Motor neuron (in vitro differentiated cells): ENCODE measurements around the gene PIK3R5. TPM values are rescaled to one million over a fixed set of nuclear protein-coding genes. Genes with fewer than 3 reads are reported as not detected.

Experiments used
- ATAC-seq, 8 experiments: fragments of 200-7000 bp; cut with Tn5 transposase; replicated peaks in 6 of 8; 2 replicates each; pipeline ENCODE4 v1.8.0; 2021; ENCODE audit warnings: mild to moderate bottlenecking in 8 of 8, moderate library complexity in 8 of 8
- H3K27ac ChIP-seq, 2 donors: fragments of 250-450 bp; sonication (Bioruptor Pico); 2 replicates each; pipeline ENCODE4 v1.9.0; 2021; ENCODE audit warnings: antibody characterized with exemption in 2 of 2, mild to moderate bottlenecking in 2 of 2, moderate library complexity in 1 of 2
- H3K4me1 ChIP-seq, 2 donors: fragments of 250-450 bp; sonication (Bioruptor Pico); replicated peaks in 1 of 2; 2 replicates each; pipeline ENCODE4 v1.6.1; 2021; ENCODE audit warnings: antibody characterized with exemption in 2 of 2, mild to moderate bottlenecking in 2 of 2, moderate library complexity in 1 of 2
- H3K4me3 ChIP-seq, 5 donors: fragments of 250-450 bp; sonication (Bioruptor Pico); 2 replicates each; pipeline ENCODE4 v1.9.0; 2021; ENCODE audit warnings: antibody characterized with exemption in 5 of 5, mild to moderate bottlenecking in 5 of 5, moderate library complexity in 4 of 5
- WGBS, 10 experiments: fragments of 450-650 bp; shearing (Covaris generic); methylation state at CpG; one replicate each; pipeline ENCODE4 v1.0.0; 2022; 5-methylcytosine and 5-hydroxymethylcytosine counted together
- in situ Hi-C, 9 experiments: fragments of 400-800 bp; cut with MboI; loops; one replicate each; pipeline ENCODE4 v1.15.0; 2021; ENCODE audit warnings: low sequenced_read_pairs in 9 of 9, low pct_unique_long_range_greater_than_20kb in 2 of 9; ENCODE audit not compliant: unreplicated experiment in 9 of 9
- total RNA-seq, 8 experiments: library from RNA; unstranded; fragments of 300-600 nt; gene quantifications; 2 replicates each; pipeline versions ENCODE4 v1.2.3 to v1.2.4, GENCODE V29; 2022

The PIK3R5 gene
- total RNA-seq, 8 experiments from 2014 or later: 0.27 to 1.7 (median 0.86) TPM

- WGBS, 10 experiments: 40 to 100% (median 78%) methylated on average over 1 to 8 of the region's 8 CpGs; no CpG with 5 or more reads in 2 of the 10 experiments
- ATAC-seq: no peak
- in situ Hi-C loops: no loop called here
These were observed 7.8 kb downstream of the PIK3R5 start for GRCh38 chr17:8957721-8958120.

GRCh38 chr17:8956465-8956902 lies 9.0 kb downstream of the PIK3R5 start:
- no peak overlapping the region for H3K27ac ChIP-seq
- in situ Hi-C loops: no loop called here
- ATAC-seq: no peak
- H3K4me3 ChIP-seq: no peak overlapping the region
- no peaks in the 10 kb centered on the region for H3K4me1 ChIP-seq
- WGBS, 10 experiments: 47 to 93% (median 84%) methylated on average over 2 to 3 of the region's 5 CpGs; no CpG with 5 or more reads in 6 of the 10 experiments

More at GRCh38 chr17:8957721-8958120, 7.8 kb downstream of the PIK3R5 start:
- Histone ChIP-seq H3K27ac (no peak overlapping the region), H3K4me1 (no peaks in the 10 kb centered on the region), H3K4me3 (no peak overlapping the region)

GRCh38 chr17:8955021-8955959 lies 10.2 kb downstream of the PIK3R5 start:
- H3K4me1 ChIP-seq: no peaks in the 10 kb centered on the region
- H3K4me3 ChIP-seq: no peak overlapping the region
- in situ Hi-C loops: no loop called here
- ATAC-seq: no peak
- no peak overlapping the region for H3K27ac ChIP-seq
- 56 to 96% (median 70%) methylated on average over 1 to 9 of the region's 12 CpGs; no CpG with 5 or more reads in 1 of the 10 experiments for WGBS, 10 experiments

GRCh38 chr17:8954339-8954738 lies 11.2 kb downstream of the PIK3R5 start:
- no peak overlapping the region for H3K27ac ChIP-seq
- H3K4me3 ChIP-seq: no peak overlapping the region
- 20 to 71% (median 40%) methylated on average over 1 to 10 of the region's 10 CpGs; no CpG with 5 or more reads in 2 of the 10 experiments for WGBS, 10 experiments
- ATAC-seq: peak in 3 of 8 experiments; percentile 75 to 94 (median 86)
- H3K4me1 ChIP-seq: no peaks in the 10 kb centered on the region
- in situ Hi-C loops: no loop called here

GRCh38 chr17:8953156-8953885 lies 12.2 kb downstream of the PIK3R5 start:
- 20 to 100% (median 71%) methylated on average over 1 to 2 of the region's 2 CpGs; no CpG with 5 or more reads in 5 of the 10 experiments for WGBS, 10 experiments
- no peak overlapping the region for H3K4me3 ChIP-seq
- in situ Hi-C loops: no loop called here
- peak in 3 of 8 experiments; percentile 78 to 89 (median 86) for ATAC-seq
- no peak overlapping the region for H3K27ac ChIP-seq
- H3K4me1 ChIP-seq: no peaks in the 10 kb centered on the region

GRCh38 chr17:8952191-8952590 lies 13.3 kb downstream of the PIK3R5 start:
- 0 to 100% (median 57%) methylated on average over 1 of the region's 1 CpG; no CpG with 5 or more reads in 3 of the 10 experiments for WGBS, 10 experiments
- ATAC-seq: no peak
- Histone ChIP-seq H3K4me3 (no peak overlapping the region), H3K4me1 (no peaks in the 10 kb centered on the region), H3K27ac (no peak overlapping the region)
- in situ Hi-C loops: no loop called here

GRCh38 chr17:8951206-8951605 lies 14.3 kb downstream of the PIK3R5 start:
- in situ Hi-C loops: no loop called here
- ATAC-seq: no peak
- no peaks in the 10 kb centered on the region for H3K4me1 ChIP-seq
- H3K27ac ChIP-seq: no peak overlapping the region
- WGBS, 10 experiments: 25 to 94% (median 79%) methylated on average over 1 to 4 of the region's 4 CpGs
- no peak overlapping the region for H3K4me3 ChIP-seq

GRCh38 chr17:8949061-8949661 lies 16.3 kb downstream of the PIK3R5 start:
- Histone ChIP-seq H3K4me3 (no peak overlapping the region), H3K4me1 (no peaks in the 10 kb centered on the region), H3K27ac (no peak overlapping the region)
- in situ Hi-C loops: no loop called here
- WGBS, 10 experiments: 12 to 86% (median 68%) methylated on average over 3 to 9 of the region's 9 CpGs
- ATAC-seq: no peak

- Histone ChIP-seq H3K4me3 (no peak overlapping the region), H3K27ac (no peak overlapping the region), H3K4me1 (no peaks in the 10 kb centered on the region)
- ATAC-seq: no peak
- 71 to 100% (median 92%) methylated on average over 1 to 7 of the region's 7 CpGs; no CpG with 5 or more reads in 2 of the 10 experiments for WGBS, 10 experiments
- in situ Hi-C loops: no loop called here
These were observed 17.0 kb downstream of the PIK3R5 start for GRCh38 chr17:8948462-8948861.

- ATAC-seq: no peak
- Histone ChIP-seq H3K27ac (no peak overlapping the region), H3K4me3 (no peak overlapping the region), H3K4me1 (no peaks in the 10 kb centered on the region)
- in situ Hi-C loops: no loop called here
- 50 to 100% (median 84%) methylated on average over 2 to 7 of the region's 7 CpGs; no CpG with 5 or more reads in 1 of the 10 experiments for WGBS, 10 experiments
These were observed 18.3 kb downstream of the PIK3R5 start for GRCh38 chr17:8947201-8947600.

- Histone ChIP-seq H3K4me1 (no peaks in the 10 kb centered on the region), H3K27ac (no peak overlapping the region), H3K4me3 (no peak overlapping the region)
- peak in 1 of 8 experiments; percentile 59 for ATAC-seq
- in situ Hi-C loops: no loop called here
- 62 to 100% (median 88%) methylated on average over 1 to 6 of the region's 6 CpGs; no CpG with 5 or more reads in 3 of the 10 experiments for WGBS, 10 experiments
These were observed 19.0 kb downstream of the PIK3R5 start for GRCh38 chr17:8946476-8946875.

GRCh38 chr17:8946071-8946470 lies 19.4 kb downstream of the PIK3R5 start:
- no peak overlapping the region for H3K4me3 ChIP-seq
- in situ Hi-C loops: no loop called here
- H3K27ac ChIP-seq: no peak overlapping the region
- ATAC-seq: no peak
- WGBS, 10 experiments: 55 to 82% (median 67%) methylated on average over 2 to 8 of the region's 8 CpGs; no CpG with 5 or more reads in 4 of the 10 experiments
- H3K4me1 ChIP-seq: no peaks in the 10 kb centered on the region

- in situ Hi-C loops: no loop called here
- ATAC-seq: no peak
- H3K4me3 ChIP-seq: no peak overlapping the region
- H3K4me1 ChIP-seq: no peaks in the 10 kb centered on the region
- 47 to 90% (median 68%) methylated on average over 1 to 4 of the region's 4 CpGs; no CpG with 5 or more reads in 4 of the 10 experiments for WGBS, 10 experiments
- H3K27ac ChIP-seq: no peak overlapping the region
These were observed 20.8 kb downstream of the PIK3R5 start for GRCh38 chr17:8944748-8945147.
